Measurements from ENCODE around the gene ITGA1. TPM values are rescaled to one million over a fixed set of nuclear protein-coding genes. Genes with fewer than 3 reads are reported as not detected.

The ITGA1 gene
- total RNA-seq, 1 donor from 2014 or later, result 10.0 TPM

DNA sequence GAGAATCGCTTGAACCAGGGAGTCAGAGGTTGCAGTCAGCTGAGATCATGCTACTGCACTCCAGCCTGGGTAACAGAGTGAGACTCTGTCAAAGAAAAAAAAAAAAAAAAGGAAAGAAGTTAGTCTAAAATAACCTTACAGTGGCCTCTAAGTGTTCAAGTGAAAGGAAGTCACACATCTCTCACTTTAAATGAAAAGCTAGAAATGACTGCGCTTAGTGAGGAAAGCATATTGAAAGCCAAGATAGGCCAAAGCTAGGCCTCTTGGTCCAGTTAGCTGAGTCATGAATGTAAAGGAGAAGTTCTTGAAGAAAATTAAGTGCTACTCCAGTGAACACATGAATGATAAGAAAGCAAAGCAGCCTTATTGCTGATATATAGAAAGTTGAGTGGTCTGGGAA lies 38.1 kb downstream of the ITGA1 start:
- no peaks in the 10 kb centered on the region for H3K27me3 ChIP-seq (ENCODE audit: control insufficient read depth, insufficient read depth, low read length)
- no peak overlapping the region for H3K4me3 ChIP-seq (ENCODE audit: low read depth, low read length)
- H3K36me3 ChIP-seq (ENCODE audit: control insufficient read depth, insufficient read depth, low read length), result no peaks in the 10 kb centered on the region
- TF ChIP-seq CTCF (IDR thresholded peaks at IDR 0.05; ENCODE audit: insufficient read depth, low read length, poor library complexity, severe bottlenecking), result no peak
- no peak for DNase-seq (ENCODE audit: low read depth)

DNA sequence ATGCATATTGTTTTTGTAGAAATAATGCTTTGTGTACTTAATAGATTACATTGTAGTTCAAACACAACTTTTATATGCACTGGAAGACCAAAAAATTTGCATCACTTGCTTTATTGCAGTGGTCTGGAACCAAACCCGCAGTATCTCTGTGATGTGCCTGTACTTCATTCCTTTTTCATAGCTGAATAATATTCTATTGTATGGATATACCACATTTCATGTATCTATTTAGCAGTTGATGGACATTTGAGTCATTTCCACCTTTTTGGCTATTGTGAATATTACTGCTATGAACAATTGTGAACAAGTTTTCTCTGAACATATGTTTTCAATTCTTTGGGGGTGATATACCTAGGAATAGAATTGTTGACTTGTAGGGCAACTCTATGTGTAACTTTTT lies 40.1 kb downstream of the ITGA1 start:
- Histone ChIP-seq H3K27me3 (ENCODE audit: control insufficient read depth, insufficient read depth, low read length) (no peaks in the 10 kb centered on the region), H3K36me3 (ENCODE audit: control insufficient read depth, insufficient read depth, low read length) (no peaks in the 10 kb centered on the region), H3K4me3 (ENCODE audit: low read depth, low read length) (no peak overlapping the region)
- no peak for TF ChIP-seq CTCF (IDR thresholded peaks at IDR 0.05; ENCODE audit: insufficient read depth, low read length, poor library complexity, severe bottlenecking)
- DNase-seq (ENCODE audit: low read depth), result no peak

DNA sequence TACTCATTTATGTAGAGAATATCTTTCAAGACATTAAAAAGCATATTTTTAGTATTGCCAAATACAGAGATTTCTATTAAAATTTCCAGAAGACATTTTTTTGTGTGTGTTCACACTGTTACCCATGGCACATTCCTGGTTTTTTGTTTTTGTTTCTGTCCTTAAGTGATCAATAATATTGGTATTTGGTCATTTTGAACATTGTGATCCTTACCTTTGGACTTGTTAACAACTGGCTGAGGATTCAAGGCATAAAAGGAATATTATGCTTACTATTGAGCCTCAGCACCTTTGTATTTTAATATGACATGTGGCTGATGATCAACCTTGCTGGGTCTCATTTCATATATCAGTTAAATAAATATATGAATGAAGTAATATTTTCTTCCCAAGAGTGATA lies 41.9 kb downstream of the ITGA1 start:
- DNase-seq (ENCODE audit: low read depth), result no peak
- TF ChIP-seq CTCF (IDR thresholded peaks at IDR 0.05; ENCODE audit: insufficient read depth, low read length, poor library complexity, severe bottlenecking), result no peak
- H3K27me3 ChIP-seq (ENCODE audit: control insufficient read depth, insufficient read depth, low read length), result no peaks in the 10 kb centered on the region
- H3K4me3 ChIP-seq (ENCODE audit: low read depth, low read length), result no peak overlapping the region
- H3K36me3 ChIP-seq (ENCODE audit: control insufficient read depth, insufficient read depth, low read length), result no peaks in the 10 kb centered on the region

DNA sequence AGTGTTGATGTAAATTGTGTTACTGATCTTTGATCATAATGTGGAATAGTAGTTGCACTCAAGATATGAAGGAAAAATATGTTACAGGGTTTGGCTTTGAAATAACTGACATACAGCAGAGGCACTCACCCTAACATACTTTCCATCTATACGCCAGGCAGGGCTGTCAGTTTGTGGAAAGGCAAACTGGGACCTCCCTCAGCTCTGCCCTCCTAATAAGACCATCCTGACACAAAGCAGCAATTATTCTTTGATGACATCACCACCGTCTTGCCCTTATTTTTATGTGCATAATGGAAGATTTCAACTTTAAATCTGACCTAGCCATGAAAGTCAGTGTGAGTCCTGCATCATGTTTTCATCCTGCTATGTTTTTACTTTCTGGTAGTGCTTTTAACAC lies 42.9 kb downstream of the ITGA1 start:
- H3K4me3 ChIP-seq (ENCODE audit: low read depth, low read length), result no peak overlapping the region
- TF ChIP-seq CTCF (IDR thresholded peaks at IDR 0.05; ENCODE audit: insufficient read depth, low read length, poor library complexity, severe bottlenecking), result no peak
- no peak for DNase-seq (ENCODE audit: low read depth)
- H3K27me3 ChIP-seq (ENCODE audit: control insufficient read depth, insufficient read depth, low read length), result no peaks in the 10 kb centered on the region
- no peaks in the 10 kb centered on the region for H3K36me3 ChIP-seq (ENCODE audit: control insufficient read depth, insufficient read depth, low read length)

- DNase-seq (ENCODE audit: low read depth), result no peak
- Histone ChIP-seq H3K4me3 (ENCODE audit: low read depth, low read length) (no peak overlapping the region), H3K36me3 (ENCODE audit: control insufficient read depth, insufficient read depth, low read length) (no peaks in the 10 kb centered on the region), H3K27me3 (ENCODE audit: control insufficient read depth, insufficient read depth, low read length) (no peaks in the 10 kb centered on the region)
- TF ChIP-seq CTCF (IDR thresholded peaks at IDR 0.05; ENCODE audit: insufficient read depth, low read length, poor library complexity, severe bottlenecking), result no peak
Observed at GRCh38 chr5:52831786-52832511, 44.2 kb downstream of the ITGA1 start.

DNA sequence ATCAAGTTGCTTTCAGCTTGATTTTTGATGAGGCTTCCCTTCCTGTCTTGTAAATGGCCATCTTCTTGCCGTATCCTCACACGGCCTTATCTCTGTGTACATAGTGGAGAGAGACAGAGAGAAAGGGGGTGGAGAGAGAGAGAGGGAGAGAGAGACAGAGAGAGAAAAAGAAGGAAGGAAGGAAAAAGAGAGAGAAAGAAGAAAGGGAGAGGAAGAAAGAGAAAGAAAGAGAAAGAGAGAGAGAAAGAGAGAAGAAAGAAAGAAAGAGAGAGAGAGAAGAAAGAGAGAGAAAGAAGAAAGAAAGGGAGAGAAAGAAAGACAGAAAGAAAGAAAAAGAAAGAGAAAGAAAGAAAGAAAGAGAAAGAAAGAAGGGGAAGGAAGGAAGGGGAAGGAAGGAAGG lies 46.6 kb downstream of the ITGA1 start:
- no peaks in the 10 kb centered on the region for H3K36me3 ChIP-seq (ENCODE audit: control insufficient read depth, insufficient read depth, low read length)
- H3K27me3 ChIP-seq (ENCODE audit: control insufficient read depth, insufficient read depth, low read length), result no peaks in the 10 kb centered on the region
- H3K4me3 ChIP-seq (ENCODE audit: low read depth, low read length), result no peak overlapping the region
- no peak for TF ChIP-seq CTCF (IDR thresholded peaks at IDR 0.05; ENCODE audit: insufficient read depth, low read length, poor library complexity, severe bottlenecking)
- no peak for DNase-seq (ENCODE audit: low read depth)
